Measurements from ENCODE around the gene FSTL4.

DNA sequence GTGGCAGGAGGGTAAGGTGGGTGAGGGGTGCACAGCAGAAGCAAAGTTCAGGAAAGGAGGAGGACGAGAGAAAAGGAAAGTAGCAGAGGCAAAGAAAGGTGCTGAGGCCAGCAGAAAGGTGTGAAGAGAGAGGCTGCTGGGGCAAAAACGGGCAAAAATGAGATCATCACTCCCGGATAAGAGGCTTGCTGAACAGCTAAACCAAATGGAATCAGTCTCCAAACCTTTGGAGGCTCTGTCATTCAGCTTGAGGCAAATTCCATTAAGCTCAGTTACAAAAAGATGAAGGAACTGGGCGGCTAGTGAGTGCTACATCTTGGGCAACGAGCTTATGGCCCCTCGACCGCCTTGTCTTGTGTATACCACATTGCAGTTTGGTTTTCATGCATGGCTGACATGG is 136.4 kb downstream of the FSTL4 start:
- TF ChIP-seq, protein P1, sequence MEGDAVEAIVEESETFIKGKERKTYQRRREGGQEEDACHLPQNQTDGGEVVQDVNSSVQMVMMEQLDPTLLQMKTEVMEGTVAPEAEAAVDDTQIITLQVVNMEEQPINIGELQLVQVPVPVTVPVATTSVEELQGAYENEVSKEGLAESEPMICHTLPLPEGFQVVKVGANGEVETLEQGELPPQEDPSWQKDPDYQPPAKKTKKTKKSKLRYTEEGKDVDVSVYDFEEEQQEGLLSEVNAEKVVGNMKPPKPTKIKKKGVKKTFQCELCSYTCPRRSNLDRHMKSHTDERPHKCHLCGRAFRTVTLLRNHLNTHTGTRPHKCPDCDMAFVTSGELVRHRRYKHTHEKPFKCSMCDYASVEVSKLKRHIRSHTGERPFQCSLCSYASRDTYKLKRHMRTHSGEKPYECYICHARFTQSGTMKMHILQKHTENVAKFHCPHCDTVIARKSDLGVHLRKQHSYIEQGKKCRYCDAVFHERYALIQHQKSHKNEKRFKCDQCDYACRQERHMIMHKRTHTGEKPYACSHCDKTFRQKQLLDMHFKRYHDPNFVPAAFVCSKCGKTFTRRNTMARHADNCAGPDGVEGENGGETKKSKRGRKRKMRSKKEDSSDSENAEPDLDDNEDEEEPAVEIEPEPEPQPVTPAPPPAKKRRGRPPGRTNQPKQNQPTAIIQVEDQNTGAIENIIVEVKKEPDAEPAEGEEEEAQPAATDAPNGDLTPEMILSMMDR (conservative IDR thresholded peaks at IDR 0.05) = no peak
- no peak for TF ChIP-seq EZH2 (IDR thresholded peaks at IDR 0.05; ENCODE audit: low read depth)
